GM18870 (cell line): ENCODE results near the gene LIFR.
A peak's percentile ranks its signal among the peaks of the same experiment; 100 is the strongest.

Experiments
- ATAC-seq: cut with Tn5 transposase; IDR thresholded peaks from one replicate; pipeline ENCODE4 v1.9.1; 2021; ENCODE audit warnings: moderate library complexity; ENCODE audit not compliant: unreplicated experiment

The LIFR gene

GRCh38 chr5:38445374-38446028, 110.9 kb downstream of the LIFR start:
- no peak for ATAC-seq

GRCh38 chr5:38443390-38443789, 113.1 kb downstream of the LIFR start:
- no peak for ATAC-seq

- no peak for ATAC-seq
These were observed 114.2 kb downstream of the LIFR start for GRCh38 chr5:38442247-38442573.

GRCh38 chr5:38441453-38442246, 114.8 kb downstream of the LIFR start:
- peak; percentile 98 for ATAC-seq

- no peak for ATAC-seq
These were observed 117.7 kb downstream of the LIFR start for GRCh38 chr5:38438757-38439156.

- ATAC-seq: no peak
These were observed 121.3 kb downstream of the LIFR start for GRCh38 chr5:38434966-38435705.

- ATAC-seq: no peak
These were observed 123.1 kb downstream of the LIFR start for GRCh38 chr5:38433160-38433861.

GRCh38 chr5:38431242-38431853, 125.1 kb downstream of the LIFR start:
- ATAC-seq: no peak

GRCh38 chr5:38426986-38427950, 129.2 kb downstream of the LIFR start:
- ATAC-seq: no peak

GRCh38 chr5:38426490-38426889, 130.0 kb downstream of the LIFR start:
- ATAC-seq: no peak
